CD4-positive, CD25-positive, alpha-beta regulatory T cell (primary cell): Measurements from ENCODE around the gene MKNK2. TPM values are rescaled to one million over a fixed set of nuclear protein-coding genes. Genes with fewer than 3 reads are reported as not detected.

Experiments
- ATAC-seq, 2 donors: fragments of 150-1000 bp; cut with Tn5 transposase; one replicate each; pipeline ENCODE4 v1.10.0; 2021; ENCODE audit warnings: low read depth in 2 of 2, moderate number of reproducible peaks in 2 of 2, moderate library complexity in 1 of 2
- DNase-seq, 3 donors: peaks; one replicate each; pipeline versions ENCODE4 v3.0.0 to v3.0.0-alpha.2; 2012 to 2022; ENCODE audit warnings: mixed read lengths in 1 of 3
- H3K27ac ChIP-seq: one replicate; pipeline ENCODE4 v1.7.0; 2013; ENCODE audit warnings: mild to moderate bottlenecking, low read length; ENCODE audit not compliant: insufficient read depth, poor library complexity, severe bottlenecking
- H3K27me3 ChIP-seq: one replicate; pipeline ENCODE4 v1.7.0; 2013; ENCODE audit warnings: low read length; ENCODE audit not compliant: control insufficient read depth, insufficient read depth
- H3K36me3 ChIP-seq: one replicate; pipeline ENCODE4 v1.7.0; 2013; ENCODE audit warnings: mild to moderate bottlenecking, low read length, moderate library complexity; ENCODE audit not compliant: control insufficient read depth, insufficient read depth
- H3K4me1 ChIP-seq: 2 replicates; pipeline ENCODE4 v1.7.0; 2013; ENCODE audit warnings: mild to moderate bottlenecking, low read length; ENCODE audit not compliant: insufficient read depth, control insufficient read depth, poor library complexity, severe bottlenecking
- H3K4me3 ChIP-seq: one replicate; pipeline ENCODE4 v1.7.0; 2013; ENCODE audit warnings: low read depth, mild to moderate bottlenecking, low read length, moderate library complexity
- H3K9me3 ChIP-seq, 2 experiments: 1 replicate in 1 of 2; 2 replicates in 1 of 2; pipeline ENCODE4 v1.7.0; 2013; ENCODE audit warnings: low read length in 2 of 2, mild to moderate bottlenecking in 1 of 2, moderate library complexity in 1 of 2; ENCODE audit not compliant: control insufficient read depth in 2 of 2
- H3K27ac Mint-ChIP-seq, 3 donors: one replicate each; pipeline ENCODE4 v1.8.0; 2020 to 2022; ENCODE audit warnings: mild to moderate bottlenecking in 3 of 3, mixed read lengths in 3 of 3, moderate library complexity in 2 of 3
- H3K27me3 Mint-ChIP-seq: one replicate; pipeline ENCODE4 v1.8.0; 2022; ENCODE audit warnings: mild to moderate bottlenecking, mixed read lengths
- H3K36me3 Mint-ChIP-seq: one replicate; pipeline ENCODE4 v1.8.0; 2020; ENCODE audit warnings: mixed read lengths
- H3K4me1 Mint-ChIP-seq, 4 donors: one replicate each; pipeline ENCODE4 v1.8.0; 2020 to 2022; ENCODE audit warnings: mixed read lengths in 4 of 4, mild to moderate bottlenecking in 1 of 4
- H3K4me3 Mint-ChIP-seq, 4 donors: one replicate each; pipeline ENCODE4 v1.8.0; 2020 to 2022; ENCODE audit warnings: mild to moderate bottlenecking in 4 of 4, mixed read lengths in 4 of 4, moderate library complexity in 3 of 4
- H3K9me3 Mint-ChIP-seq, 7 donors: one replicate each; pipeline ENCODE4 v1.8.0; 2020 to 2022; ENCODE audit warnings: mixed read lengths in 7 of 7, mild to moderate bottlenecking in 3 of 7, moderate library complexity in 2 of 7
- polyA plus RNA-seq, 4 donors: library from polyadenylated mRNA; unstranded; fragments of 300-500 nt; fragmentation: Illumina TruSeq; gene quantifications; one replicate each; pipeline ENCODE4 v1.2.3, GENCODE V29; 2021
- total RNA-seq: library from RNA; stranded (reverse); gene quantifications from one replicate; pipeline ENCODE4 v1.2.3, GENCODE V29; 2022

Gene MKNK2
- total and polyA plus RNA-seq, 5 donors from 2014 or later: 28.7 to 340 (median 33.8) TPM

- H3K36me3 Mint-ChIP-seq: peaks cover 14% of the 10 kb centered on the region
- H3K4me3 ChIP-seq: no peak overlapping the region
Measured at GRCh38 chr19:2079076-2079864, 28.2 kb upstream of the MKNK2 start.

GRCh38 chr19:2077833-2078619 is 27.0 kb upstream of the MKNK2 start:
- Histone ChIP-seq H3K4me1 (peaks cover 53% of the 10 kb centered on the region), H3K27ac (peak overlapping the region; percentile 97), H3K27me3 (no peaks in the 10 kb centered on the region), H3K4me3 (no peak overlapping the region), H3K36me3 (peaks cover 72% of the 10 kb centered on the region), H3K9me3 (no peaks in the 10 kb centered on the region)
- Mint-ChIP-seq H3K9me3 (peaks cover 0 to 2% (median 0%) of the 10 kb centered on the region in 7 donors), H3K4me1 (peaks cover 0 to 67% (median 12%) of the 10 kb centered on the region in 4 donors), H3K27ac (peak overlapping the region in 1 of 3 donors; percentile 20), H3K4me3 (peak overlapping the region; percentile 29 to 95 (median 41)), H3K36me3 (peaks cover 20% of the 10 kb centered on the region), H3K27me3 (no peaks in the 10 kb centered on the region)
- DNase-seq (no peak), ATAC-seq (no peak)

More at GRCh38 chr19:2079076-2079864, 28.2 kb upstream of the MKNK2 start:
- no peak for DNase-seq
- Histone ChIP-seq H3K9me3 (no peaks in the 10 kb centered on the region), H3K27me3 (no peaks in the 10 kb centered on the region), H3K27ac (peak overlapping the region; percentile 97), H3K36me3 (peaks cover 62% of the 10 kb centered on the region), H3K4me1 (peaks cover 57% of the 10 kb centered on the region)
- peaks cover 0 to 2% (median 0%) of the 10 kb centered on the region in 7 donors for H3K9me3 Mint-ChIP-seq
- H3K27ac Mint-ChIP-seq: peak overlapping the region; percentile 92 to 99 (median 96)
- H3K4me3 Mint-ChIP-seq: peak overlapping the region; percentile 95 to 99 (median 98)
- peaks cover 0 to 64% (median 12%) of the 10 kb centered on the region in 4 donors for H3K4me1 Mint-ChIP-seq
- peaks cover 4% of the 10 kb centered on the region for H3K27me3 Mint-ChIP-seq
- no peak for ATAC-seq

- Histone ChIP-seq H3K9me3 (no peaks in the 10 kb centered on the region), H3K4me1 (peaks cover 47% of the 10 kb centered on the region), H3K4me3 (no peak overlapping the region), H3K27ac (peak overlapping the region; percentile 6), H3K36me3 (peaks cover 79% of the 10 kb centered on the region), H3K27me3 (no peaks in the 10 kb centered on the region)
- Mint-ChIP-seq H3K36me3 (peaks cover 26% of the 10 kb centered on the region), H3K9me3 (peaks cover 0 to 2% (median 0%) of the 10 kb centered on the region in 7 donors), H3K4me3 (peak overlapping the region in 2 of 4 donors; percentile 21 to 63), H3K4me1 (peaks cover 2 to 66% (median 14%) of the 10 kb centered on the region in 4 donors), H3K27ac (no peak overlapping the region), H3K27me3 (no peaks in the 10 kb centered on the region)
- ATAC-seq: no peak
- no peak for DNase-seq
Measured at GRCh38 chr19:2077398-2077797, 26.4 kb upstream of the MKNK2 start.

- Histone ChIP-seq H3K4me1 (peaks cover 38% of the 10 kb centered on the region), H3K36me3 (peaks cover 83% of the 10 kb centered on the region), H3K9me3 (no peaks in the 10 kb centered on the region), H3K4me3 (no peak overlapping the region), H3K27me3 (no peaks in the 10 kb centered on the region), H3K27ac (no peak overlapping the region)
- DNase-seq: no peak
- Mint-ChIP-seq H3K36me3 (peaks cover 30% of the 10 kb centered on the region), H3K4me1 (peaks cover 4 to 64% (median 15%) of the 10 kb centered on the region in 4 donors), H3K27ac (peak overlapping the region in 1 of 3 donors; percentile 69), H3K27me3 (no peaks in the 10 kb centered on the region), H3K9me3 (peaks cover 0 to 2% (median 0%) of the 10 kb centered on the region in 7 donors), H3K4me3 (peak overlapping the region in 1 of 4 donors; percentile 63)
- no peak for ATAC-seq
Measured at GRCh38 chr19:2076526-2076944, 25.5 kb upstream of the MKNK2 start.

GRCh38 chr19:2072757-2073551 is 21.9 kb upstream of the MKNK2 start:
- H3K4me1 ChIP-seq: peaks cover 22% of the 10 kb centered on the region
- Mint-ChIP-seq H3K4me3 (peak overlapping the region in 3 of 4 donors; percentile 62 to 78 (median 76)), H3K27me3 (no peaks in the 10 kb centered on the region), H3K4me1 (peaks cover 4 to 51% (median 16%) of the 10 kb centered on the region in 4 donors), H3K27ac (peak overlapping the region in 1 of 3 donors; percentile 10), H3K36me3 (peaks cover 27% of the 10 kb centered on the region), H3K9me3 (no peaks in the 10 kb centered on the region)
- DNase-seq (no peak), ATAC-seq (no peak)
- peaks cover 61% of the 10 kb centered on the region for H3K36me3 ChIP-seq
- no peaks in the 10 kb centered on the region for H3K27me3 ChIP-seq
- H3K27ac ChIP-seq: no peak overlapping the region
- no peak overlapping the region for H3K4me3 ChIP-seq
- H3K9me3 ChIP-seq: no peaks in the 10 kb centered on the region

- no peak for ATAC-seq
- peaks cover 45% of the 10 kb centered on the region for H3K36me3 ChIP-seq
- Mint-ChIP-seq H3K4me1 (peaks cover 4 to 43% (median 16%) of the 10 kb centered on the region in 4 donors), H3K36me3 (peaks cover 25% of the 10 kb centered on the region), H3K27ac (peak overlapping the region in 1 of 3 donors; percentile 88), H3K9me3 (no peaks in the 10 kb centered on the region), H3K4me3 (peak overlapping the region in 1 of 4 donors; percentile 56), H3K27me3 (no peaks in the 10 kb centered on the region)
- no peak overlapping the region for H3K27ac ChIP-seq
- peaks cover 22% of the 10 kb centered on the region for H3K4me1 ChIP-seq
- H3K9me3 ChIP-seq: no peaks in the 10 kb centered on the region
- H3K4me3 ChIP-seq: no peak overlapping the region
- DNase-seq: no peak
- H3K27me3 ChIP-seq: no peaks in the 10 kb centered on the region
Measured at GRCh38 chr19:2070986-2071673, 20.1 kb upstream of the MKNK2 start.
